Activated CD4-positive, CD25-positive, alpha-beta regulatory T cell (primary cell): ENCODE measurements around the gene AHCYL2.
"Not testable (repeated sequence)": the region's sequence is repeated elsewhere in the genome, so short reads cannot be mapped to it uniquely, and the experiment has no call there.

Experiments
- DNase-seq, 4 experiments: peaks; one replicate each; lab custom pipeline; 2025; lab: John Stamatoyannopoulos, UW

Gene AHCYL2

GRCh38 chr7:129427526-129428045 lies 202.8 kb downstream of the AHCYL2 start:
- DNase-seq: no peak

- no peak for DNase-seq
Measured at GRCh38 chr7:129431911-129432643, 207.2 kb downstream of the AHCYL2 start.

- DNase-seq: peak; percentile 76 to 84 (median 82)
Measured at GRCh38 chr7:129433847-129434674, 209.2 kb downstream of the AHCYL2 start, which contains the start of gene STRIP2. TSS of gene STRIP2 (plus strand) at chr7:129434432. CDS start at chr7:129434473, 41 bp downstream.

GRCh38 chr7:129434675-129435318 lies 210.0 kb downstream of the AHCYL2 start:
- no peak for DNase-seq

GRCh38 chr7:129435414-129435829 lies 210.6 kb downstream of the AHCYL2 start:
- DNase-seq: no peak

- no peak for DNase-seq
Measured at GRCh38 chr7:129436335-129436923, 211.6 kb downstream of the AHCYL2 start.

- DNase-seq: no peak
Measured at GRCh38 chr7:129437190-129437589, 212.4 kb downstream of the AHCYL2 start.

GRCh38 chr7:129438281-129438838 lies 213.5 kb downstream of the AHCYL2 start:
- DNase-seq: no peak

- DNase-seq: no peak
Measured at GRCh38 chr7:129438839-129439651, 214.2 kb downstream of the AHCYL2 start.

GRCh38 chr7:129439963-129440625 lies 215.3 kb downstream of the AHCYL2 start:
- no peak for DNase-seq

GRCh38 chr7:129443612-129444011 lies 218.8 kb downstream of the AHCYL2 start:
- DNase-seq: no peak

GRCh38 chr7:129444776-129445175 lies 219.9 kb downstream of the AHCYL2 start:
- DNase-seq: not testable (repeated sequence)

- DNase-seq: not testable (repeated sequence)
Measured at GRCh38 chr7:129446925-129447324, 222.1 kb downstream of the AHCYL2 start.

GRCh38 chr7:129447445-129447844 lies 222.6 kb downstream of the AHCYL2 start:
- not testable (repeated sequence) for DNase-seq

- not testable (repeated sequence) for DNase-seq
Measured at GRCh38 chr7:129448608-129449007, 223.8 kb downstream of the AHCYL2 start.

GRCh38 chr7:129450295-129450694 lies 225.5 kb downstream of the AHCYL2 start:
- DNase-seq: no peak

- no peak for DNase-seq
Measured at GRCh38 chr7:129452589-129453231, 227.9 kb downstream of the AHCYL2 start.

GRCh38 chr7:129453510-129454248 lies 228.8 kb downstream of the AHCYL2 start:
- DNase-seq: no peak

- DNase-seq: no peak
Measured at GRCh38 chr7:129454249-129454551, 229.4 kb downstream of the AHCYL2 start.
